Panc1 (cell line): ENCODE data around the gene TBX20. TPM values are rescaled to one million over a fixed set of nuclear protein-coding genes. Genes with fewer than 3 reads are reported as not detected.

Experiments used
- ATAC-seq: fragments of 200-7000 bp; cut with Tn5 transposase; 2 replicates; pipeline ENCODE4 v1.9.1; 2020; ENCODE audit warnings: mild to moderate bottlenecking, moderate library complexity
- BruUV-seq: library from RNA; stranded (reverse); fragments of 400-500 nt; replicated peaks from 2 replicates; lab custom pipeline; 2021; lab: Mats Ljungman, UMichigan
- CTCF ChIA-PET: fragments of 300-600 bp; sonication (Branson Sonifier 250); formaldehyde crosslinking; loops from one replicate; lab custom pipeline; 2022; ENCODE audit warnings: antibody characterized with exemption; lab: Charles Lee
- POLR2A ChIA-PET: fragments of 300-600 bp; sonication (Branson Sonifier 250); formaldehyde crosslinking; loops from one replicate; lab custom pipeline; 2022; ENCODE audit warnings: antibody characterized with exemption; lab: Charles Lee
- DNase-seq: peaks from one replicate; pipeline ENCODE4 v3.0.0-alpha.2; 2010; ENCODE audit warnings: low read depth, low spot score
- H3K27ac ChIP-seq: 2 replicates; pipeline ENCODE4 v1.5.1; 2011; ENCODE audit warnings: mild to moderate bottlenecking, low read length, inconsistent platforms
- H3K27me3 ChIP-seq: fragments of 200-500 bp; sonication (Bioruptor generic); 2 replicates; pipeline ENCODE4 v1.6.0; 2014; ENCODE audit warnings: low read length, inconsistent platforms; ENCODE audit not compliant: control insufficient read depth, insufficient read depth
- H3K36me3 ChIP-seq: fragments of 200-500 bp; sonication (Bioruptor generic); 2 replicates; pipeline ENCODE4 v1.5.1; 2014; ENCODE audit warnings: inconsistent platforms, mild to moderate bottlenecking, low read length, moderate library complexity; ENCODE audit not compliant: control insufficient read depth, insufficient read depth
- H3K4me1 ChIP-seq: 2 replicates; pipeline ENCODE4 v1.5.1; 2011; ENCODE audit warnings: inconsistent platforms, mild to moderate bottlenecking, low read length, moderate library complexity; ENCODE audit not compliant: control insufficient read depth, insufficient read depth
- H3K4me3 ChIP-seq, 2 experiments: 2 replicates each; pipeline ENCODE4 v1.5.1; 2011 to 2012; ENCODE audit warnings: low read depth in 2 of 2, low read length in 2 of 2, mild to moderate bottlenecking in 2 of 2, inconsistent platforms in 1 of 2, moderate library complexity in 1 of 2
- H3K9me3 ChIP-seq: fragments of 200-500 bp; sonication (Bioruptor generic); 2 replicates; pipeline ENCODE4 v1.5.1; 2014; ENCODE audit warnings: low read depth, mild to moderate bottlenecking, inconsistent platforms, low read length, moderate library complexity; ENCODE audit not compliant: control insufficient read depth, insufficient read depth
- CTCF ChIP-seq: fragments of 450-650 bp; IDR thresholded peaks from 2 replicates; pipeline ENCODE4 v1.5.1; 2017; ENCODE audit warnings: mild to moderate bottlenecking
- POLR2AphosphoS5 ChIP-seq: IDR thresholded peaks from 2 replicates; pipeline ENCODE4 v1.6.1; 2012; ENCODE audit warnings: mild to moderate bottlenecking, low read depth, low read length, moderate library complexity
- REST ChIP-seq, 2 experiments: IDR thresholded peaks; 2 replicates each; pipeline ENCODE4 v1.6.1; 2011 to 2012; ENCODE audit warnings: low read depth in 2 of 2, control low read depth in 1 of 2, low read length in 1 of 2, mild to moderate bottlenecking in 1 of 2, moderate library complexity in 1 of 2; ENCODE audit not compliant: insufficient read depth in 1 of 2
- SIN3A ChIP-seq: IDR thresholded peaks from 2 replicates; pipeline ENCODE4 v1.6.1; 2012; ENCODE audit warnings: low read depth, mild to moderate bottlenecking, low read length, moderate library complexity, borderline replicate concordance; ENCODE audit not compliant: insufficient read depth
- TCF7L2 ChIP-seq: IDR thresholded peaks from 2 replicates; pipeline ENCODE4 v1.6.1; 2011; ENCODE audit warnings: mild to moderate bottlenecking, low read depth, low read length, inconsistent platforms
- in situ Hi-C: cut with HindIII; loops from 2 replicates; pipeline ENCODE4 v1.10.0; 2016; ENCODE audit warnings: low sequenced_read_pairs, low pct_unique_long_range_greater_than_20kb
- intact Hi-C: fragments of 100-400 bp; cut with micrococcal nuclease; formaldehyde crosslinking; loops from one replicate; pipeline ENCODE4 v1.10.0; 2022; ENCODE audit not compliant: unreplicated experiment
- total RNA-seq: library from RNA; stranded (reverse); gene quantifications from one replicate; pipeline ENCODE4 v1.2.1, GENCODE V29; 2021; ENCODE audit not compliant: unreplicated experiment

TBX20 gene
- total RNA-seq, 1 experiment from 2014 or later = not detected

- POLR2A ChIA-PET = no interaction called here
- BruUV-seq = no TSS peak
- ATAC-seq = no peak; the same call in 1 of the 2 replicates
These were observed 5.0 kb downstream of the TBX20 start for GRCh38 chr7:35248576-35249536.

More at GRCh38 chr7:35248576-35249536, 5.0 kb downstream of the TBX20 start:
- in situ Hi-C loops (no loop called here), intact Hi-C loops (no loop called here)
- no peaks in the 10 kb centered on the region for H3K4me1 ChIP-seq
- CTCF ChIA-PET = no interaction called here
- DNase-seq = no peak
- H3K36me3 ChIP-seq = no peaks in the 10 kb centered on the region
- no peak overlapping the region for H3K4me3 ChIP-seq
- no peak overlapping the region for H3K27ac ChIP-seq
- TF ChIP-seq TCF7L2 = no peak
- TF ChIP-seq CTCF = no peak
- TF ChIP-seq REST (IDR thresholded peaks at IDR 0.05; ENCODE audit: insufficient read depth in 1 of 2, low read depth in 2 of 2, low read length in 1 of 2) = no peak
- no peak for TF ChIP-seq SIN3A
- no peak for TF ChIP-seq POLR2AphosphoS5
- H3K27me3 ChIP-seq = peaks cover 63% of the 10 kb centered on the region
- no peaks in the 10 kb centered on the region for H3K9me3 ChIP-seq
